Activated CD8-positive, alpha-beta memory T cell treated with anti-CD3 and anti-CD28 coated beads, Interleukin-2, amount 10 ng/mL, durations not matched to agents 7 days and 5 days (primary cell): ENCODE measurements around the gene NLGN4X. TPM values are rescaled to one million over a fixed set of nuclear protein-coding genes. Genes with fewer than 3 reads are reported as not detected.

Experiments used
- ATAC-seq: fragments of 150-1000 bp; cut with Tn5 transposase; one replicate; pipeline ENCODE4 v1.10.0; 2021; ENCODE audit warnings: moderate library complexity
- CTCF ChIA-PET: fragments of 350-600 bp; sonication (Branson Sonifier 250); formaldehyde crosslinking; loops from one replicate; lab custom pipeline; 2021; ENCODE audit warnings: antibody characterized with exemption; lab: Charles Lee
- DNase-seq: peaks from one replicate; pipeline ENCODE4 v3.0.0-alpha.2; 2020
- H3K27ac Mint-ChIP-seq: one replicate; pipeline ENCODE4 v1.8.0; 2021; ENCODE audit warnings: mild to moderate bottlenecking, mixed read lengths
- H3K27me3 Mint-ChIP-seq: one replicate; pipeline ENCODE4 v1.8.0; 2021; ENCODE audit warnings: mixed read lengths
- H3K36me3 Mint-ChIP-seq: one replicate; pipeline ENCODE4 v1.8.0; 2021; ENCODE audit warnings: mild to moderate bottlenecking, mixed read lengths
- H3K4me1 Mint-ChIP-seq: one replicate; pipeline ENCODE4 v1.8.0; 2021; ENCODE audit warnings: mixed read lengths
- H3K4me3 Mint-ChIP-seq: one replicate; pipeline ENCODE4 v1.8.0; 2021; ENCODE audit warnings: mild to moderate bottlenecking, moderate library complexity, mixed read lengths
- H3K9me3 Mint-ChIP-seq: one replicate; pipeline ENCODE4 v1.8.0; 2022; ENCODE audit warnings: low read depth, mixed read lengths
- total RNA-seq, 2 experiments: library from RNA; stranded (reverse); gene quantifications; one replicate each; pipeline ENCODE4 v1.2.3, GENCODE V29; 2021

NLGN4X gene
- total RNA-seq, 2 experiments from 2014 or later, result not detected

DNA sequence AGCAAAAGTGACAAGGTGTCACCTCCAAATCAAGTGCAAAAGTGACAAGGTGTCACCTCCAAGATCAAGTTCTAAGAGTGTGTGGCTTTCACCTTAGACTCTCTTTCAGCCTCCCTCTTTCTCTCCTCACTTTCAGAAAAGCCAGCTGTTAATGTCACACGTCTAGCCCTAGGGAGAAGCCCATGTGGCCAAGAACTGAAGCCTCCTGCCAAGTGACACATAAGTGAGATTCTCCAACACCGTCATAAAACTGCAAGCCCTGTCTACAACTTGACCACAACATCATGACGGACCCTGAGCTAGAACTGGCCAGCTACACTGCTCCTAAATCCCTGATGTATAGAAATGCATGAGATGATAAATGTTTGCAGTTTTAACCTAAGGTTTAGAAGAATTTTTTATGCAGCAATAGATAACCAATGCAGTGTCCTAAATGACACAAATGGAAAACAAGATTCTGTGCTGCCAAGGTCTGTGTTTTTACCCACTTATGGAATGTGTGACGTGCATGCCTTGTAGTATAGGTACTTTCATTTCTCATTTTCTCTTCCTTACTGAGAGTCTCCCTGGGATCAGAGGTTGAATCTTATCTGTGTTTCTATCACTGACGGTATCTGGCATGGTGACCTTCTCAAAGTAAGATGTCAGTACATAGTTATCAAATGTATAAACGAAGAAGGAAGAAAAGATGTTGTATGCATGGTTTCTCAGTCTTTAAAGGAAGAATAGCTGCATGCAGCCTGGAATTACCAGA lies 25.0 kb downstream of the NLGN4X start:
- no peaks in the 10 kb centered on the region for H3K4me1 Mint-ChIP-seq
- no peaks in the 10 kb centered on the region for H3K27me3 Mint-ChIP-seq
- CTCF ChIA-PET, result no interaction called here
- ATAC-seq (no peak), DNase-seq (no peak)
- H3K27ac Mint-ChIP-seq, result no peak overlapping the region
- no peaks in the 10 kb centered on the region for H3K9me3 Mint-ChIP-seq
- H3K36me3 Mint-ChIP-seq, result no peaks in the 10 kb centered on the region
- no peak overlapping the region for H3K4me3 Mint-ChIP-seq

DNA sequence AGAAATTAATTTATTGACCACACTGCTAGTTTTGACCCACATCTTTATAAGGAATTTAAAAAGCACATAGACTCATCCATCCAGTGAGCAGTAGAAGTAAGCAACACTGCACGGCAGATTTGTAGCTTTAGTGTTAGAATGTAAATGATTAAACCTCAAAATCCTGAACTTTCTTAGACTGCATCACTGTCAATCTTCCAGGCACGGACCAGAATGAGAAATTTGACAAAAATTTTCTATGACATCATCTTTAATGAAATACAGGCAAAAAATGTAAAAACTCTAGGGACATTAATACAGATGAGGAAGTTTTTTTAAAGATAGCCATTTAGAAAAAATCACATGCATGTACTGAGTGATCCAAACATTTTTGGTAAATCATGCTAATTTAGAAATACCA lies 29.2 kb downstream of the NLGN4X start:
- DNase-seq (no peak), ATAC-seq (no peak)
- Mint-ChIP-seq H3K9me3 (no peaks in the 10 kb centered on the region), H3K27ac (no peak overlapping the region), H3K27me3 (no peaks in the 10 kb centered on the region), H3K4me3 (no peak overlapping the region), H3K4me1 (no peaks in the 10 kb centered on the region), H3K36me3 (no peaks in the 10 kb centered on the region)
- CTCF ChIA-PET, result no interaction called here

DNA sequence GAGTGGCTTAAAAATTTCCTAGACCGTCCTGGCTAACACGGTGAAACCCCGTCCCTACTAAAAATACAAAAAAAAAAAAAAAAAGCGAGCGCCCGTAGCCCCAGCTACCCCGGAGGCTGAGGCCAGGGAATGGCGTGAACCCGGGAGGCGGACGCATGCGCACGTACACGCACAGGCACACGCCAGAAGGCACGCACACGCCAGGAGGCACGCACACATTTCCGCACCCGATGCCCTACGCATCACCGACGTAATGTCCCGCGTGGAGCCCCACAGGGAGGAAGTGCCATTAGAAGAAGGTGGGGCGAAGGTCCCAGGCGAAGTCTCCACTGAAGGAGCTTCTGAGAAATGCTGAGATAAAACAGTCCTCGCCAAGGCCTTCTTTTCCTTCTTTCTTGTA lies 41.4 kb downstream of the NLGN4X start:
- Mint-ChIP-seq H3K27me3 (no peaks in the 10 kb centered on the region), H3K36me3 (no peaks in the 10 kb centered on the region), H3K4me3 (no peak overlapping the region), H3K4me1 (no peaks in the 10 kb centered on the region), H3K9me3 (no peaks in the 10 kb centered on the region), H3K27ac (no peak overlapping the region)
- DNase-seq (no peak), ATAC-seq (no peak)
- CTCF ChIA-PET, result no interaction called here

DNA sequence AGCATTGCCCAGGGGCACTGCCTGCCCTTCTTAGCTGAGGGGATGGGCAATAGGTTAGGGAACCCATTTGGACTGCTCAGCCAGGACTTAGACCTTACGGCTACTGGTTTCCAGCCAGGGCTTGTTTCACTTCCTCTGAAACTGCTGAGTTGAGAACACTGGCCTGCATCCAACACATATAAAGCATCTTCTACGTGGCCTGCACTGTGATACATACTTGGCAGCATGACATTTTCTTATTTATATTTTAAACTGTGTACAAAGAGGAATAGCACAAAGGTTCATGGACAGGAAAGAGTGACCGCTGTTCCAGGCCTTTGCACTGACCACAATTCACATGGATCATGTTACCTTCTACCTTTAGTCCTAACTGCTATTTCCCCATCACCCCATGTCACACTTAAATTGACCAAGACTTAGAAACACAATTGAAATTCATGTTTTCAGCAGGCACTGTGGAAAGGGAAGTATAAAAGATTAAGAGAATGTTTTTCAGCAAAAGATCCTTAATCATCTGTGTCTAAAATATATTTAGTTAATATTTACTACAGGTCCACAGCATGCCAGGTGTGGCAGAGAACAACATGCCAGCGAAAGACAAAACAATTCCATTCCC lies 43.7 kb downstream of the NLGN4X start:
- CTCF ChIA-PET, result no interaction called here
- Mint-ChIP-seq H3K27ac (no peak overlapping the region), H3K4me3 (no peak overlapping the region), H3K27me3 (no peaks in the 10 kb centered on the region), H3K4me1 (no peaks in the 10 kb centered on the region), H3K36me3 (no peaks in the 10 kb centered on the region), H3K9me3 (no peaks in the 10 kb centered on the region)
- ATAC-seq (no peak), DNase-seq (no peak)

DNA sequence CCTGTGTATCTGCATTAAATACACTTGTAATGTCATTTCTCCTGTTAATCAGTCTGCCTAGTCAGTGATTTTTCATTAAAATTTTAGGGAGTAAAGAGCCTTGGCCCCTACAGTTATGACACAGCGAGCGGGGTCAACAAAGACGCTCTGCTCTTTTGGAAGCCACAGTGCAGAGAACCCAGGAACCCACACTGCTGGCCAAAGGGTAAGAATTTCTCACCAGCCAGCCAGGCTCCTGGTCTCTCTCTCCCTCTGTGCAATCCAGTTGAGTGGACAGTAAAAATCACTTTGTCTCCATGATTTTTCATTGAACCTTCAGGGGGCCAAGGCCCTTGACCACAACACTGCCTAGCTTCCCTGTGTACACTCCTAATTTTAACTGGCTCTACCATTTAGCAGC lies 52.8 kb downstream of the NLGN4X start:
- Mint-ChIP-seq H3K27me3 (no peaks in the 10 kb centered on the region), H3K4me3 (no peak overlapping the region), H3K36me3 (no peaks in the 10 kb centered on the region), H3K9me3 (no peaks in the 10 kb centered on the region), H3K27ac (no peak overlapping the region), H3K4me1 (no peaks in the 10 kb centered on the region)
- CTCF ChIA-PET, result no interaction called here
- ATAC-seq, result no peak
- no peak for DNase-seq

DNA sequence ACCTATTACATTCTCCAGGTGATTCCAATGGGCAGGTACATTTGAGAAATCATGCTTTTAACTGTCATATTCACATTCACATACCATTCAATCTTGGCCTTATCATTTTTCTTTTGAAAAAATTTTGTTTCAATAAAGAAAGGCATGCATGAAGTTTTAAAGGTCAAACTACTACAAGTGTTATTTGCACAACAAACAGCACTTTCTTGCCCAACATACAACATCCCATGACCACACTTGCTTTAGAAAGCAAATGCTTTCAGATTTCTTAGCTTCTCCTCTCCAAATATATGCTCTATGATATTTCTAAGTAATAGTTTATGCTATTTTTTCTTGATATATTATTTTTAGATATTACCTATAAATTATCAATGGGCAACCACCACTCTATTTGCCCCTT lies 58.2 kb downstream of the NLGN4X start:
- no peaks in the 10 kb centered on the region for H3K9me3 Mint-ChIP-seq
- H3K27me3 Mint-ChIP-seq, result no peaks in the 10 kb centered on the region
- no peaks in the 10 kb centered on the region for H3K36me3 Mint-ChIP-seq
- CTCF ChIA-PET, result no interaction called here
- no peaks in the 10 kb centered on the region for H3K4me1 Mint-ChIP-seq
- DNase-seq, result no peak
- ATAC-seq, result no peak
- H3K27ac Mint-ChIP-seq, result no peak overlapping the region
- no peak overlapping the region for H3K4me3 Mint-ChIP-seq

DNA sequence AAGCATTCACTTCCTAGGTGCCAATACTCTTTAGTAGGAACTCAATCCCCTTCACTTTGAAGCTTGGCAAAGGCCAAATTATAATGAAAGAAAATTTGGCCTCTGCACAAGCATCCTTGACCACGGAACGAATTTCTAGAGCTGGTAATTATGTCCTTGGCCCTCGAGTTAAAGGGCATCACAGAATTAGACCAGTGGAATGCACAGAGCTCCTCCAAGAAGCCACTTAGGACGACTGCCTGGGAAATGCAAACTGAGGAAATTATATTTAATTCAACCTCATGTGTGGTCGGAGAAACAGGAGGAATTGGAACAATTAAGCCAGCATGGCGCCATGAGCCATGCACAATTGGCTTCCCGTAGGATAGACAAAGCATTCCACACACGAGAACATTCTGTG lies 59.3 kb downstream of the NLGN4X start:
- H3K4me3 Mint-ChIP-seq, result no peak overlapping the region
- H3K27me3 Mint-ChIP-seq, result no peaks in the 10 kb centered on the region
- no peak for DNase-seq
- no peaks in the 10 kb centered on the region for H3K4me1 Mint-ChIP-seq
- no peaks in the 10 kb centered on the region for H3K9me3 Mint-ChIP-seq
- H3K27ac Mint-ChIP-seq, result no peak overlapping the region
- H3K36me3 Mint-ChIP-seq, result no peaks in the 10 kb centered on the region
- ATAC-seq, result no peak
- CTCF ChIA-PET, result no interaction called here

DNA sequence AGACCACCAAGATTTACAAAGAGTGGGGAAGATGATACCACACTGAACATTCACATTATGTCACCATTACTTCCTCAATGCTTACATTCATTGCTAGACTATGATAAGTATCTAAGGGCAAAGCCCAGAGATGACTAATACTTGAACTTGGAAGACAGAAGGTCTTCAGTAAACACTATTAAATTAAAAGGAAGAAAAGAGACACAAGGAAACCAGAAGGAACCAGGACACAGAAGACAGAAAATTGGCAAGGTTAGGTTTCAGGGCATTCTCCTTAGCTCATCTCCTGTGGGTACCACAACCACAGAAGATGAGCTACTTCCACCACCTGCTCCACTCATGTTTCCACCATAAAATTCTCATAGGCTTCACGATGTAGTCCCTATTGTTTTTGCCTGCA lies 64.9 kb downstream of the NLGN4X start:
- H3K4me1 Mint-ChIP-seq, result no peaks in the 10 kb centered on the region
- DNase-seq, result no peak
- ATAC-seq, result no peak
- H3K36me3 Mint-ChIP-seq, result no peaks in the 10 kb centered on the region
- no peaks in the 10 kb centered on the region for H3K27me3 Mint-ChIP-seq
- CTCF ChIA-PET, result no interaction called here
- H3K27ac Mint-ChIP-seq, result no peak overlapping the region
- no peak overlapping the region for H3K4me3 Mint-ChIP-seq
- no peaks in the 10 kb centered on the region for H3K9me3 Mint-ChIP-seq

DNA sequence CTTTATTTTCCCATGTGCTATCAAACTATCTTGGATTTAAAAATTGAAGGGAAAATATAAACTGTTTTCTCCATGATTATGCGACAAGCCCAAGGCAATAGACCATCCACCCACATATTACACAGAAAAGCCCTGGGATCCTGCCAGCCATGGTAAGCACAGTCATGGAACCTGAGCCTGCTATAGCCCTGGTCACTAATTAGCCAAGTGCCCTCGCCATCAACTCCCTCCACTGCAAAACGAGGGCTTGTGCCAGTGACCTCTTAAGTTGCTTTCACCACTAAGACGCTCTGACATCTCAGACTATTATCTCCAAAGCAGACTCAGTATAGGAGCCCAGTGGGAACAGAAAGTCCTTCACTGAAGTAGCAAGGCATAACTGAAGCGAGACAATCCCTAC lies 69.2 kb downstream of the NLGN4X start:
- Mint-ChIP-seq H3K9me3 (no peaks in the 10 kb centered on the region), H3K36me3 (no peaks in the 10 kb centered on the region), H3K27ac (no peak overlapping the region), H3K4me1 (no peaks in the 10 kb centered on the region), H3K27me3 (no peaks in the 10 kb centered on the region), H3K4me3 (no peak overlapping the region)
- ATAC-seq, result no peak
- no peak for DNase-seq
- CTCF ChIA-PET, result no interaction called here

DNA sequence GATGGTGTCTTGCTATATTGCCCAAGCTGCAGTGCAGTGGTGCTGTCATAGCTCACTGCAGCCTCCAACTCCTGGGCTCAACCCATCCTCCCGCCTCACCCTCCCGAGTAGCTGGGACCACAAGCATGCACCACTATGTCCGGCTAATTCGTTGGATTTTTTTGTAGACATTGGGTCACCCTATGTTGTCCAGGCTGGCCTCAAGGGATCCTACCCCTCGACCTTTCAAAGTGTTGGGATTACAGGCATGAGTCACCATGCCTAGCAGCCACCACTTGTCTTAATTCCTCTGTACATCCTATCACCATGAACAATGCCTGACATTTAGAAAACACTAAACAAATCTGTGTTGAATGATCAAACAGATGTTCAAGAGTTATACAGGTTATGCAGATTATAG lies 76.7 kb downstream of the NLGN4X start:
- ATAC-seq, result no peak
- no peaks in the 10 kb centered on the region for H3K4me1 Mint-ChIP-seq
- no peaks in the 10 kb centered on the region for H3K36me3 Mint-ChIP-seq
- CTCF ChIA-PET, result no interaction called here
- H3K27me3 Mint-ChIP-seq, result no peaks in the 10 kb centered on the region
- no peak overlapping the region for H3K4me3 Mint-ChIP-seq
- H3K9me3 Mint-ChIP-seq, result no peaks in the 10 kb centered on the region
- no peak overlapping the region for H3K27ac Mint-ChIP-seq
- no peak for DNase-seq

DNA sequence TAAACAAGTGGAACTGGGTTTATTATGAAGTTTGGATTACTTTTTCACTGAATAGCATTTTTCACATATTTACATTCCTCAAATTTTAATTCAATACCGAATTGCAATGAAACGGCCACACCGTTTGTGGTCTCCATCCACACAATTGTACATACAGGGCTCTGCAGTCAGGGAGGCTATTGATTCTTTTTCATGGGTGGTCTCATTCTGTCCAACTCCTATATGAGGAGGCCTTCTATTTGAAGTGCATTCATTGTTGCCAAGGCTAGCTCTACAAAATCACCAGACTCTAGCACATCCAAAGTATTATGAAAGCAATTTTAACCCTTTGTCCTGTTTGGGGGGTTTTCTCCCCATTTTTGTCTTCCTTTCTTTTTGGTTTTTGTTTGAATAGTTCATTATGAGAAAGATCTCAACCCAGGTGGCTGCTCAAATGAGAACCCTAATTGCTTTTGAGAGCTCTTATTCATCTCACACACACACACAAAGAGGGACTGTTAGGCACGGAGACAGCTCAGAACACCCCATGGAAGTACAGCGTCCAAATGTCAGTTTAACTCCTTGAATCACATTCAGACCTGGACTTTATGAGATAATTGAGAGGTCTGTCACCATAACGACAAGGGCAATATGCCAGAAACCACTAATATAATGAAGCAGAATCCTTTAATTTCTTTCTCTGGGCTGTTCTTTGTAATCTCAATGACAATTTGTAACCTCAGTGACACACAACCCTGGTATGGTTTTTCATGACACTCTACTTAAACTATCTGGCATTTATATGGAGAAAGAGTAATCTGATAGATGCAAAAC lies 79.4 kb downstream of the NLGN4X start:
- CTCF ChIA-PET, result no interaction called here
- no peaks in the 10 kb centered on the region for H3K4me1 Mint-ChIP-seq
- ATAC-seq, result no peak
- no peaks in the 10 kb centered on the region for H3K9me3 Mint-ChIP-seq
- no peaks in the 10 kb centered on the region for H3K27me3 Mint-ChIP-seq
- H3K4me3 Mint-ChIP-seq, result no peak overlapping the region
- no peak overlapping the region for H3K27ac Mint-ChIP-seq
- no peak for DNase-seq
- no peaks in the 10 kb centered on the region for H3K36me3 Mint-ChIP-seq

DNA sequence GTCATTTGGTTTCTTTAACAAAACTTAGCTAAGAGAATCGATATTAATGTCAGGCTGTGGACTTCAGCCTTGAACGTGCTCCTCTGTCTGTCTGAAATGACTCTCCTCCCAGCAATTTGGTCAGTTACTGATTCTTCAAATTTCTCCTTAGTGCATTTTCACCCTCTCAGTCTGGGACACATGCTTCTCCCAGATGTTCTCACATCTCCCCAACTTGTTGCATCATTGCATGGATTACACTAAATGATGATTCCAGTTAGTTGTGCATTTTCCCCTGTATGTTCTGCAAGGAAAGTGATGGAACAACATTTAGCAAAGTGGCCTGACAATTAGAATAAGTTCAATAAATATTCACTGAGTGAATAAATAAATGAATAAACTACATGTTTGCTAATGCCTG lies 94.4 kb downstream of the NLGN4X start:
- no peak for DNase-seq
- H3K36me3 Mint-ChIP-seq, result no peaks in the 10 kb centered on the region
- H3K4me1 Mint-ChIP-seq, result no peaks in the 10 kb centered on the region
- H3K27ac Mint-ChIP-seq, result no peak overlapping the region
- CTCF ChIA-PET, result no interaction called here
- H3K9me3 Mint-ChIP-seq, result no peaks in the 10 kb centered on the region
- no peak overlapping the region for H3K4me3 Mint-ChIP-seq
- no peak for ATAC-seq
- H3K27me3 Mint-ChIP-seq, result no peaks in the 10 kb centered on the region

DNA sequence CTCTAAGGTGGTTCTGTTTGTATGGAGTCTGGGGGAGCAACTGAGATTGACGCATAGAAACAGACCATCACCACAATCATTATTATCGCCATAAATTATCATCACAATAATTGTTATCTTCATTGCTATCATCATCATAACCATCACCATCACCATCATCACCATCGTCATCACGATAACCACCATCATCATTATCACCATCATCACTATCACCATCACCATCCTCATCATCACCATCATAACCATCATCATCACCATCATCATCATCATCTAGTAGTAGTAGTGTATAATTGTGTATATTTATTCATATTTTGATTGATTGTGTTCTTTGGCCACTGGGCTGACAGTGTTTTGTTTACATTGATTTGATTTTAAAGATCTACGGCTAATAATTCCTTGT lies 95.7 kb downstream of the NLGN4X start:
- CTCF ChIA-PET, result no interaction called here
- Mint-ChIP-seq H3K4me3 (no peak overlapping the region), H3K9me3 (no peaks in the 10 kb centered on the region), H3K27ac (no peak overlapping the region), H3K36me3 (no peaks in the 10 kb centered on the region), H3K4me1 (no peaks in the 10 kb centered on the region), H3K27me3 (no peaks in the 10 kb centered on the region)
- no peak for DNase-seq
- no peak for ATAC-seq

DNA sequence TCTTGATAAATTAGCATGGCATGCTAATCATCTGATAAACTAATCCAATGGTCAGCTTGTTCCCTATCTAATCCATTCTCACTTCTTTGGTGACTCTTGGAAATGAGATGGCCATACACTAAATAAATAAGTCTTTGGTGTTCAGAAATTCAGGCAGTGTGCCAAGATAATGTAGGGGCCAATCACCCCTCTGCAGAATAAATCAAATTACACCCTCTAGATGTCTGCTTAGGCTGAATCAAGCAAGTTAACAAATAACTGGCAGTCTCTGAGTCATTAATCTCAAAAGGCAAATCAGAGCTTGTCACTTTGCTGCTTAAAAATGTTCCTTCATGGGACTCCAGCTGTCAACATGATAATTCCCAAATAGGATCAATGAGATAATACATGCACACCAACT lies 97.4 kb downstream of the NLGN4X start:
- no peaks in the 10 kb centered on the region for H3K36me3 Mint-ChIP-seq

More for the DNA sequence above, 97.4 kb downstream of the NLGN4X start:
- no peak for ATAC-seq
- Mint-ChIP-seq H3K4me1 (no peaks in the 10 kb centered on the region), H3K9me3 (no peaks in the 10 kb centered on the region), H3K27ac (no peak overlapping the region), H3K4me3 (no peak overlapping the region), H3K27me3 (no peaks in the 10 kb centered on the region)
- CTCF ChIA-PET, result no interaction called here
- no peak for DNase-seq
